OCI-LY7 (cell line): Measurements from ENCODE around the gene SH3BGRL3. TPM values are rescaled to one million over a fixed set of nuclear protein-coding genes. Genes with fewer than 3 reads are reported as not detected.

Source experiments
- BruUV-seq: library from RNA; stranded (reverse); fragments of 400-500 nt; replicated peaks from 2 replicates; lab custom pipeline; 2021; lab: Mats Ljungman, UMichigan
- CTCF ChIA-PET: fragments of 300-600 bp; sonication (Branson Sonifier 250); formaldehyde crosslinking; loops from one replicate; lab custom pipeline; 2022; ENCODE audit warnings: antibody characterized with exemption; ENCODE audit not compliant: unreplicated experiment; lab: Charles Lee
- POLR2A ChIA-PET: fragments of 300-600 bp; sonication (Branson Sonifier 250); formaldehyde crosslinking; loops from one replicate; lab custom pipeline; 2022; ENCODE audit warnings: antibody characterized with exemption; lab: Charles Lee
- DNase-seq: peaks from one replicate; pipeline ENCODE4 v3.0.0-alpha.2; 2015; ENCODE audit warnings: low spot score
- H2AFZ ChIP-seq: fragments of 200-600 bp; sonication (generic), shearing (Covaris generic); 2 replicates; pipeline ENCODE4 v1.6.1; 2014; ENCODE audit warnings: mild to moderate bottlenecking, antibody characterized with exemption, low read length, moderate library complexity
- H3K27ac ChIP-seq: fragments of 200-600 bp; sonication (generic); 2 replicates; pipeline ENCODE4 v1.5.1; 2014; ENCODE audit warnings: mixed run types, low read depth, mild to moderate bottlenecking, moderate library complexity, low read length, inconsistent platforms; ENCODE audit not compliant: poor library complexity, severe bottlenecking
- H3K36me3 ChIP-seq: fragments of 200-600 bp; sonication (generic); 2 replicates; pipeline ENCODE4 v1.6.1; 2014; ENCODE audit warnings: mild to moderate bottlenecking, antibody characterized with exemption, low read length, moderate library complexity, mixed read lengths; ENCODE audit not compliant: insufficient read depth
- H3K4me1 ChIP-seq: fragments of 200-600 bp; sonication (generic); 2 replicates; pipeline ENCODE4 v1.5.1; 2014; ENCODE audit warnings: mild to moderate bottlenecking, low read length; ENCODE audit not compliant: insufficient read depth, poor library complexity, severe bottlenecking
- H3K4me2 ChIP-seq: fragments of 200-600 bp; sonication (generic); 2 replicates; pipeline ENCODE4 v1.6.1; 2014; ENCODE audit warnings: mild to moderate bottlenecking, low read length
- H3K4me3 ChIP-seq: fragments of 200-600 bp; sonication (generic); 2 replicates; pipeline ENCODE4 v1.5.1; 2014; ENCODE audit warnings: mild to moderate bottlenecking, low read depth, low read length; ENCODE audit not compliant: poor library complexity, severe bottlenecking
- H3K79me2 ChIP-seq: fragments of 200-600 bp; sonication (generic); 2 replicates; pipeline ENCODE4 v1.6.1; 2016; ENCODE audit warnings: low read depth, mild to moderate bottlenecking, low read length, moderate library complexity, mixed read lengths; ENCODE audit not compliant: insufficient read depth
- H3K9me2 ChIP-seq: fragments of 200-600 bp; sonication (generic); 2 replicates; pipeline ENCODE4 v1.6.1; 2016; ENCODE audit warnings: mild to moderate bottlenecking, low read length, mixed read lengths; ENCODE audit not compliant: insufficient read depth
- H3K9me3 ChIP-seq: fragments of 200-600 bp; sonication (generic); 2 replicates; pipeline ENCODE4 v1.6.1; 2014; ENCODE audit warnings: mild to moderate bottlenecking, mixed run types, low read length, mixed read lengths
- H4K20me1 ChIP-seq: fragments of 200-600 bp; sonication (generic); 2 replicates; pipeline ENCODE4 v1.6.1; 2014; ENCODE audit warnings: mild to moderate bottlenecking, antibody characterized with exemption, low read length, moderate library complexity, mixed read lengths; ENCODE audit not compliant: insufficient read depth
- CTCF ChIP-seq: fragments of 200-600 bp; sonication (generic); conservative IDR thresholded peaks from 2 replicates; pipeline ENCODE4 v1.5.1; 2014; ENCODE audit warnings: mild to moderate bottlenecking, antibody characterized with exemption, low read length, moderate library complexity, mixed read lengths
- EZH2phosphoT487 ChIP-seq: fragments of 200-600 bp; sonication (generic); IDR thresholded peaks from 2 replicates; pipeline ENCODE4 v1.6.1; 2018; ENCODE audit warnings: low read depth, borderline replicate concordance, mild to moderate bottlenecking, mixed run types, antibody characterized with exemption, low read length, moderate library complexity, mixed read lengths
- intact Hi-C: fragments of 100-400 bp; cut with micrococcal nuclease; formaldehyde crosslinking; loops from one replicate; pipeline ENCODE4 v1.10.0; 2022; ENCODE audit not compliant: unreplicated experiment
- total RNA-seq, 2 experiments: library from RNA; depleted of rRNA in 1 of 2; stranded (reverse); fragments of >200 nt in 1 of 2; shearing (Covaris generic) in 1 of 2; gene quantifications; 2 replicates each; pipeline ENCODE4 v1.2.3, GENCODE V29; 2014 to 2022

Gene SH3BGRL3
- total RNA-seq, 2 experiments from 2014 or later, result 25.3 to 60.9 TPM

GRCh38 chr1:26237230-26237966 is 42.5 kb upstream of the SH3BGRL3 start:
- TF ChIP-seq EZH2phosphoT487, result no peak
- no peak overlapping the region for H3K27ac ChIP-seq
- H3K79me2 ChIP-seq, result peaks cover 70% of the 10 kb centered on the region
- ChIA-PET CTCF (no interaction called here), POLR2A (interaction anchor here (1.1 to 2.0 kb wide), 2 partner anchors 9 to 12 kb away, joined by 3 to 6 read pairs; no protein-coding TSS in a partner anchor)
- H3K4me3 ChIP-seq, result peak overlapping the region; percentile 86
- no peaks in the 10 kb centered on the region for H4K20me1 ChIP-seq
- peaks cover 34% of the 10 kb centered on the region for H3K4me1 ChIP-seq
- DNase-seq, result no peak
- H3K36me3 ChIP-seq, result peaks cover 66% of the 10 kb centered on the region
- H3K4me2 ChIP-seq, result peak overlapping the region; percentile 82
- intact Hi-C loops, result no loop called here
- no TSS peak for BruUV-seq
- peaks cover 11% of the 10 kb centered on the region; the same call in 1 of the 2 replicates for H3K9me3 ChIP-seq
- H3K9me2 ChIP-seq, result no peaks in the 10 kb centered on the region
- H2AFZ ChIP-seq, result no peak overlapping the region

DNA sequence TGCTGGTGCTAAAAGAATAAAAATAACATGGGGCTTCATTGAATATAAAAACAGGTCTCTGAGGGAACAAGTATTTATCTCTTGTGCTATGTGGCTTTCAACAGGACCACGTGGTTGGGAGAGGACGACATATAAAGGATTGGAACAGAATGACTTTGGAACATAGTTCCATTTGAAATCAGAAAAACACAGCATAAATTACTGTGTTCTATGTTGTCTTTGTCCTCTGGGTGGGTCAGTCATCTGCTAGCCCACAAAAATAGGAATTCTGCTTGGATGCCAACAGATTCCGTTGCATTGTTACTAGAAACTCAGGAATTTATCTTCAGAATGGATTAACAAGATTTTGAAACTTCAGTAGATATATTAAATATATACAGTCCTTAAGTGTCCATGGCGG is 40.0 kb upstream of the SH3BGRL3 start:
- intact Hi-C loops, result no loop called here
- ChIA-PET POLR2A (no interaction called here), CTCF (no interaction called here)
- no peak for TF ChIP-seq CTCF
- TF ChIP-seq EZH2phosphoT487, result no peak
- no peak for DNase-seq
- Histone ChIP-seq H3K4me3 (no peak overlapping the region), H3K9me3 (peaks cover 11% of the 10 kb centered on the region; the same call in 1 of the 2 replicates), H3K4me2 (no peak overlapping the region), H3K4me1 (peaks cover 30% of the 10 kb centered on the region), H3K36me3 (peaks cover 91% of the 10 kb centered on the region), H3K9me2 (no peaks in the 10 kb centered on the region), H4K20me1 (no peaks in the 10 kb centered on the region), H3K79me2 (peaks cover 76% of the 10 kb centered on the region), H2AFZ (no peak overlapping the region), H3K27ac (no peak overlapping the region)
- no TSS peak for BruUV-seq

DNA sequence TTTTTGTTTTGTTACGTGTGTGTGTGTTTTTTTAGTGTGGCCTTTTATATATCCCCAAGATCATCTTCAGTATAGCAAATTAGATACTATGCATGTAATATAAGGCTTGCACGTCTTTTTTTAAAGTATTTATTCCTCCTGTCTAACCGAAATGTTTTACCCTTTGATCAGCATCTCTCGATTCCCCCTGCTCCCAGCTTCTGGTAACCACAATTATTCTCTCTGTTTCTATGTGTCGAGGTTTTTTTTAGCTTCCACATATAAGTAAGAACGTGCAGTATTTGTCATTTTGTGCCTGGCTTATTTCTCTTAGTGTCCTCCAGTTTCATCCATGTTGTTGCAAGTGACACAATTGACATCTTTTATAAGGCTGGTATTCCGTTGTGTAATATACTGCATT is 27.2 kb upstream of the SH3BGRL3 start:
- no peaks in the 10 kb centered on the region for H4K20me1 ChIP-seq
- H3K27ac ChIP-seq, result no peak overlapping the region
- TF ChIP-seq EZH2phosphoT487 (no peak), CTCF (no peak)
- no peak overlapping the region for H2AFZ ChIP-seq
- DNase-seq, result no peak
- no peak overlapping the region for H3K4me2 ChIP-seq
- H3K4me1 ChIP-seq, result peaks cover 9% of the 10 kb centered on the region
- intact Hi-C loops, result no loop called here
- no TSS peak for BruUV-seq
- POLR2A ChIA-PET, result interaction anchor here (0.6 kb wide), 1 partner anchor 476 kb away, joined by 3 read pairs; no protein-coding TSS in a partner anchor
- no peaks in the 10 kb centered on the region for H3K9me2 ChIP-seq
- CTCF ChIA-PET, result no interaction called here
- no peak overlapping the region for H3K4me3 ChIP-seq
- peaks cover 19% of the 10 kb centered on the region; the same call in 1 of the 2 replicates for H3K79me2 ChIP-seq
- peaks cover 93% of the 10 kb centered on the region for H3K36me3 ChIP-seq
- no peaks in the 10 kb centered on the region for H3K9me3 ChIP-seq
